HEK293T (cell line): Measurements from ENCODE around the gene CFAP54.

Source experiments
- BHLHE40 ChIP-seq: fragments of 450-650 bp; IDR thresholded peaks from 2 replicates; pipeline ENCODE4 v1.6.1; 2016; ENCODE audit warnings: mild to moderate bottlenecking, moderate library complexity, borderline replicate concordance
- ELF4 ChIP-seq: fragments of 450-650 bp; IDR thresholded peaks from 2 replicates; pipeline ENCODE4 v1.6.1; 2017; ENCODE audit warnings: antibody characterized with exemption
- FOXK2 ChIP-seq: fragments of 450-650 bp; IDR thresholded peaks from 2 replicates; pipeline ENCODE4 v1.6.1; 2016; ENCODE audit warnings: mild to moderate bottlenecking
- FOXM1 ChIP-seq: fragments of 450-650 bp; IDR thresholded peaks from 2 replicates; pipeline ENCODE4 v1.6.1; 2017; ENCODE audit warnings: mild to moderate bottlenecking, borderline replicate concordance
- LEF1 ChIP-seq: fragments of 450-650 bp; IDR thresholded peaks from 2 replicates; pipeline ENCODE4 v1.6.1; 2017; ENCODE audit warnings: mild to moderate bottlenecking, borderline replicate concordance
- SP1 ChIP-seq: fragments of 450-650 bp; IDR thresholded peaks from 2 replicates; pipeline ENCODE4 v1.6.1; 2017
- SUZ12 ChIP-seq: fragments of 450-650 bp; IDR thresholded peaks from 2 replicates; pipeline ENCODE4 v1.6.1; 2016; ENCODE audit warnings: mild to moderate bottlenecking
- TARDBP ChIP-seq: fragments of 450-650 bp; IDR thresholded peaks from 2 replicates; pipeline ENCODE4 v1.6.1; 2016
- ZNF384 ChIP-seq: fragments of 450-650 bp; IDR thresholded peaks from 2 replicates; pipeline ENCODE4 v1.6.1; 2016

- TF ChIP-seq ELF4, result no peak
- no peak for TF ChIP-seq SP1
- TF ChIP-seq BHLHE40, result no peak
- TF ChIP-seq ZNF384, result no peak
- TF ChIP-seq SUZ12, result no peak
- no peak for TF ChIP-seq FOXM1
- TF ChIP-seq FOXK2, result no peak
- TF ChIP-seq TARDBP, result no peak
- TF ChIP-seq LEF1, result no peak
Measured at GRCh38 chr12:96897421-96897820, 408.0 kb downstream of the CFAP54 start.
